Suprapubic skin (tissue), 4 donors: ENCODE results near the gene RAB36.

ENCODE experiments used
- CTCF ChIP-seq, 2 donors: fragments of 200-600 bp in 1 of 2; fragments of 450-650 bp in 1 of 2; sonication (generic) in 1 of 2; IDR thresholded peaks; one replicate each; pipeline ENCODE4 v1.5.1; 2016 to 2019; ENCODE audit warnings: antibody characterized with exemption in 2 of 2, mild to moderate bottlenecking in 1 of 2, moderate library complexity in 1 of 2
- EP300 ChIP-seq: sonication (generic); formaldehyde crosslinking; IDR thresholded peaks from one replicate; pipeline ENCODE4 v1.6.1; 2017; ENCODE audit warnings: antibody characterized with exemption
- POLR2A ChIP-seq, 2 donors: fragments of 450-650 bp; IDR thresholded peaks; one replicate each; pipeline ENCODE4 v1.6.1; 2017; ENCODE audit warnings: antibody characterized with exemption in 2 of 2, mild to moderate bottlenecking in 2 of 2, moderate library complexity in 2 of 2
- POLR2AphosphoS5 ChIP-seq, 3 donors: sonication (generic); formaldehyde crosslinking; IDR thresholded peaks; one replicate each; pipeline ENCODE4 v1.6.1; 2017; ENCODE audit warnings: antibody characterized with exemption in 3 of 3

GRCh38 chr22:23097412-23098229 lies 47.7 kb upstream of the RAB36 start:
- no peak for TF ChIP-seq POLR2A (IDR thresholded peaks at IDR 0.05)
- TF ChIP-seq CTCF (IDR thresholded peaks at IDR 0.05): no peak
- no peak for TF ChIP-seq EP300
- TF ChIP-seq POLR2AphosphoS5 (IDR thresholded peaks at IDR 0.05): no peak
